Measurements from ENCODE around the gene COG5.

Gene COG5

GRCh38 chr7:107332488-107333269 is 231.0 kb downstream of the COG5 start:
- no peak for DNase-seq (ENCODE audit: low spot score)

- no peak for DNase-seq (ENCODE audit: low spot score)
These were observed 233.2 kb downstream of the COG5 start for GRCh38 chr7:107330478-107330877.

GRCh38 chr7:107327986-107328569 is 235.6 kb downstream of the COG5 start:
- no peak for DNase-seq (ENCODE audit: low spot score)

GRCh38 chr7:107326061-107326460 is 237.7 kb downstream of the COG5 start:
- DNase-seq (ENCODE audit: low spot score) = no peak

GRCh38 chr7:107322015-107322414 is 241.7 kb downstream of the COG5 start:
- DNase-seq (ENCODE audit: low spot score) = no peak

- no peak for DNase-seq (ENCODE audit: low spot score)
These were observed 242.1 kb downstream of the COG5 start for GRCh38 chr7:107321611-107322010.

- no peak for DNase-seq (ENCODE audit: low spot score)
These were observed 243.9 kb downstream of the COG5 start for GRCh38 chr7:107319724-107320228.

GRCh38 chr7:107318523-107319160 is 245.1 kb downstream of the COG5 start:
- peak; percentile 10 for DNase-seq (ENCODE audit: low spot score)

- DNase-seq (ENCODE audit: low spot score) = no peak
These were observed 248.0 kb downstream of the COG5 start for GRCh38 chr7:107315716-107316220.

- DNase-seq (ENCODE audit: low spot score) = no peak
These were observed 250.4 kb downstream of the COG5 start for GRCh38 chr7:107313355-107313754.

- DNase-seq (ENCODE audit: low spot score) = no peak
These were observed 251.3 kb downstream of the COG5 start for GRCh38 chr7:107312418-107312817.

- DNase-seq (ENCODE audit: low spot score) = no peak
These were observed 254.4 kb downstream of the COG5 start for GRCh38 chr7:107309296-107309695.

- no peak for DNase-seq (ENCODE audit: low spot score)
These were observed 259.1 kb downstream of the COG5 start for GRCh38 chr7:107304636-107305035.

GRCh38 chr7:107304063-107304462 is 259.7 kb downstream of the COG5 start:
- no peak for DNase-seq (ENCODE audit: low spot score)

GRCh38 chr7:107302250-107302847 is 261.4 kb downstream of the COG5 start:
- DNase-seq (ENCODE audit: low spot score) = no peak

- DNase-seq (ENCODE audit: low spot score) = peak; percentile 74
These were observed 269.5 kb downstream of the COG5 start for GRCh38 chr7:107294182-107294581.

- no peak for DNase-seq (ENCODE audit: low spot score)
These were observed 271.1 kb downstream of the COG5 start for GRCh38 chr7:107292591-107292990.

GRCh38 chr7:107291434-107291833 is 272.3 kb downstream of the COG5 start:
- no peak for DNase-seq (ENCODE audit: low spot score)

GRCh38 chr7:107286751-107287621 is 276.7 kb downstream of the COG5 start:
- DNase-seq (ENCODE audit: low spot score) = no peak

GRCh38 chr7:107284911-107285479 is 278.7 kb downstream of the COG5 start:
- no peak for DNase-seq (ENCODE audit: low spot score)

- DNase-seq (ENCODE audit: low spot score) = no peak
These were observed 286.4 kb downstream of the COG5 start for GRCh38 chr7:107277331-107277730.

Measured in SK-N-DZ (cell line).